ENCODE data around the gene RPL32. TPM values are rescaled to one million over a fixed set of nuclear protein-coding genes. Genes with fewer than 3 reads are reported as not detected.

The RPL32 gene
- total and polyA plus RNA-seq, 2 donors (not counting 3 experiments of a cell fraction or from before 2014, with no cell fraction given) = 1,075 to 1,588 TPM

DNA sequence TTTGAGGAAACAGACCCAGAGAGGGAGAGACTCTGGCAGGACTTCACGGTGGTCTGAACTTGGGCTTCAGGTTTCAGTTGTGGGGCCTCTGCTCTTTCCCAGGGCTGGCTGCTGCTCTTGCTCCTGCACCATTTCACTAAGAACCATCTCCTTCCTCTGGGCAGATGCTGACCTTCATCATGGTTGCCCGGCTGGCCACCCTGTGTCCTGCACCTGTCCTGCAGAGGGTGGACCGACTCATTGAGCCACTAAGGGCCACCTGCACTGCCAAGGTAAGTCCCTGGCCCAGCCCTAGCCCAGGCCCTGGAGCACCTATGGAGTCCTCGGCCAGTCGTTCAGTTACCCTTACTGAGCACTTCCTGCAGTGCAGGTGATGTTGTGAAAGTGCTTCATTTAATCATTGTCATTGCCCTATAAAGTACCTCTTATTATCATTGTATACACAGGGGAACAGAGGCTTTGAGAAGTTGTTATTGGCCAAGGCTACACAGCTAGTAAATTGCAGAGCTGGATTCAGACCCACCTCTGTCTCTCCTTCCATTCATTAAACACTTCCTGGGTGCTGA, 10.0 kb downstream of the RPL32 start:
- no peaks in the 10 kb centered on the region for H4K20me1 ChIP-seq (replicated peaks; ENCODE audit: control insufficient read depth, extremely low read depth, insufficient read depth, low read length)
- ChIA-PET CTCF (interaction anchor here (0.6 to 3.1 kb wide), 4 partner anchors 8 to 44 kb away, joined by 3 to 15 read pairs (median 6); no protein-coding TSS in a partner anchor), POLR2A (interaction anchor here (0.6 kb wide), 1 partner anchor 108 kb away, joined by 3 read pairs; no protein-coding TSS in a partner anchor)
- intact Hi-C loops (cut with micrococcal nuclease) (loop anchor here (2.0 kb wide), 2 partner anchors 21 to 45 kb away; no protein-coding TSS in a partner anchor), dilution Hi-C loops (cut with MboI; ENCODE audit: extremely low pct_ligation_motif_present, low sequenced_read_pairs) (no loop called here)
- H3K27me3 ChIP-seq (ENCODE audit: control insufficient read depth in 2 of 2, insufficient read depth in 2 of 2, low read length in 2 of 2) = no peaks in the 10 kb centered on the region
- no peak overlapping the region for H3K27ac ChIP-seq (ENCODE audit: insufficient read depth, low read depth, low read length)
- TF ChIP-seq FOS (IDR thresholded peaks at IDR 0.05; ENCODE audit: borderline replicate concordance, insufficient read depth, low read length) (no peak), POLR2A (IDR thresholded peaks at IDR 0.05; ENCODE audit: low read depth, low read length) (no peak), CTCF (IDR thresholded peaks at IDR 0.05; ENCODE audit: extremely low read depth in 1 of 2, insufficient read depth in 1 of 2, low read depth in 1 of 2, low read length in 2 of 2) (no peak), MYC (IDR thresholded peaks at IDR 0.05; ENCODE audit: low read depth, low read length) (no peak), MAX (IDR thresholded peaks at IDR 0.05; ENCODE audit: insufficient read depth, insufficient read length) (no peak), EZH2 (IDR thresholded peaks at IDR 0.05; ENCODE audit: borderline replicate concordance, low read depth, low read length, severe bottlenecking) (no peak), JUN (IDR thresholded peaks at IDR 0.05; ENCODE audit: borderline replicate concordance, insufficient read depth, insufficient read length, low read depth) (no peak), GATA2 (IDR thresholded peaks at IDR 0.05; ENCODE audit: insufficient read depth, insufficient read length, low read depth, low read length) (no peak), POLR2AphosphoS5 (IDR thresholded peaks at IDR 0.05; ENCODE audit: insufficient read depth, low read depth, low read length) (no peak)
- no peak overlapping the region for H2AFZ ChIP-seq (ENCODE audit: low read depth, low read length)
- peaks cover 10% of the 10 kb centered on the region for H3K79me2 ChIP-seq (ENCODE audit: control insufficient read depth, insufficient read depth, low read length)
- BruUV-seq (replicated peaks) = no TSS peak
- H3K4me2 ChIP-seq (ENCODE audit: insufficient read depth, low read length) = no peak overlapping the region
- no peak for DNase-seq (ENCODE audit: low read depth, low spot score)
- H3K9me3 ChIP-seq (replicated peaks; ENCODE audit: control insufficient read depth, insufficient read depth, low read length) = no peaks in the 10 kb centered on the region
- no peak overlapping the region for H3K9ac ChIP-seq (replicated peaks; ENCODE audit: extremely low read depth, insufficient read depth, low read length)
- H3K4me1 ChIP-seq (ENCODE audit: control insufficient read depth, extremely low read depth, insufficient read depth, low read length) = peaks cover 7% of the 10 kb centered on the region
- no peak for FAIRE-seq
- peaks cover 27 to 32% of the 10 kb centered on the region in 2 experiments for H3K36me3 ChIP-seq (ENCODE audit: control insufficient read depth in 2 of 2, extremely low read depth in 1 of 2, insufficient read depth in 2 of 2, low read length in 2 of 2)
- no peaks in the 10 kb centered on the region for H3K9me1 ChIP-seq (replicated peaks; ENCODE audit: control insufficient read depth, extremely low read depth, insufficient read depth, low read length)
- H3K4me3 ChIP-seq (replicated peaks in 1 of 3; ENCODE audit: insufficient read depth in 1 of 3, low read depth in 1 of 3, low read length in 3 of 3) = no peak overlapping the region

Data from endothelial cell of umbilical vein (primary cell).